WERI-Rb-1 (cell line): Measurements from ENCODE around the gene RCAN3.

Experiments used
- DNase-seq: peaks from one replicate; pipeline ENCODE4 v3.0.0-alpha.2; 2020
- H3K27ac ChIP-seq: fragments of 250-450 bp; sonication (Bioruptor Pico); 2 replicates; pipeline ENCODE4 v1.5.1; 2020; ENCODE audit warnings: mild to moderate bottlenecking, moderate library complexity
- H3K27me3 ChIP-seq: fragments of 250-450 bp; sonication (Bioruptor Pico); 2 replicates; pipeline ENCODE4 v1.5.1; 2021; ENCODE audit warnings: mild to moderate bottlenecking, low read depth, moderate library complexity; ENCODE audit not compliant: insufficient read depth, severe bottlenecking
- H3K36me3 ChIP-seq: fragments of 250-450 bp; sonication (Bioruptor Pico); 2 replicates; pipeline ENCODE4 v1.5.1; 2020; ENCODE audit warnings: mild to moderate bottlenecking, moderate library complexity
- H3K4me3 ChIP-seq: 2 replicates; pipeline ENCODE4 v1.5.1; 2011; ENCODE audit warnings: low read depth, mild to moderate bottlenecking, control low read depth, low read length
- H3K9me3 ChIP-seq: fragments of 250-450 bp; sonication (Bioruptor Pico); 2 replicates; pipeline ENCODE4 v1.5.1; 2021; ENCODE audit warnings: mild to moderate bottlenecking, moderate library complexity; ENCODE audit not compliant: severe bottlenecking
- TF ChIP-seq, protein P1 (sequence below): IDR thresholded peaks from 2 replicates; pipeline ENCODE4 v1.5.1; 2011; ENCODE audit warnings: low read depth, mild to moderate bottlenecking, control low read depth, inconsistent platforms, low read length

The RCAN3 gene

GRCh38 chr1:24588573-24588972 is 85.9 kb downstream of the RCAN3 start:
- Histone ChIP-seq H3K36me3 (no peaks in the 10 kb centered on the region), H3K4me3 (no peak overlapping the region), H3K9me3 (no peaks in the 10 kb centered on the region), H3K27ac (no peak overlapping the region), H3K27me3 (no peaks in the 10 kb centered on the region)
- DNase-seq, result no peak
- TF ChIP-seq, protein P1, sequence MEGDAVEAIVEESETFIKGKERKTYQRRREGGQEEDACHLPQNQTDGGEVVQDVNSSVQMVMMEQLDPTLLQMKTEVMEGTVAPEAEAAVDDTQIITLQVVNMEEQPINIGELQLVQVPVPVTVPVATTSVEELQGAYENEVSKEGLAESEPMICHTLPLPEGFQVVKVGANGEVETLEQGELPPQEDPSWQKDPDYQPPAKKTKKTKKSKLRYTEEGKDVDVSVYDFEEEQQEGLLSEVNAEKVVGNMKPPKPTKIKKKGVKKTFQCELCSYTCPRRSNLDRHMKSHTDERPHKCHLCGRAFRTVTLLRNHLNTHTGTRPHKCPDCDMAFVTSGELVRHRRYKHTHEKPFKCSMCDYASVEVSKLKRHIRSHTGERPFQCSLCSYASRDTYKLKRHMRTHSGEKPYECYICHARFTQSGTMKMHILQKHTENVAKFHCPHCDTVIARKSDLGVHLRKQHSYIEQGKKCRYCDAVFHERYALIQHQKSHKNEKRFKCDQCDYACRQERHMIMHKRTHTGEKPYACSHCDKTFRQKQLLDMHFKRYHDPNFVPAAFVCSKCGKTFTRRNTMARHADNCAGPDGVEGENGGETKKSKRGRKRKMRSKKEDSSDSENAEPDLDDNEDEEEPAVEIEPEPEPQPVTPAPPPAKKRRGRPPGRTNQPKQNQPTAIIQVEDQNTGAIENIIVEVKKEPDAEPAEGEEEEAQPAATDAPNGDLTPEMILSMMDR, result no peak

DNA sequence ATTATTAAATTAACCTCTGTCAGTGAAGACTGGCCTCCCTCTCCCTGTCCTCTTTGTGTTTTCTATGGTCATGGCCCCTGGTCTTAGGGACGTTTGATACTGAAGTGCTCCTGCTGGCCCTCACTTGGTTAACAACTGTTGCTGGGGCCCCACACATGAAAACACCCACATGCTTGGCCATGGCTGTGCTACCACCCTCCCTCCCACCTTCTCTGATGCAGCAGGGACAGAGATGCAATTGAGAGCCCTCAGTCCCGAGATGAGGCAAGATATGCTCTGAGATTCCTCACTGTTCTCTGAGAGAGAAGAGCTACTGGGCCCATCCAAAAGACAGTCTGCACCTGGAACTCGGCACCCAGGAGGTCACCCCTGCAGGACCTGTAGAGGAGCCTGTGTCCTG is 86.6 kb downstream of the RCAN3 start:
- no peak overlapping the region for H3K4me3 ChIP-seq
- no peaks in the 10 kb centered on the region for H3K9me3 ChIP-seq
- H3K36me3 ChIP-seq, result no peaks in the 10 kb centered on the region
- no peak for DNase-seq
- H3K27me3 ChIP-seq, result no peaks in the 10 kb centered on the region
- TF ChIP-seq, protein P1, result no peak
- no peak overlapping the region for H3K27ac ChIP-seq
